ENCODE results near the gene CCL7.

GRCh38 chr17:34305061-34305460 lies 35.0 kb downstream of the CCL7 start:
- TF ChIP-seq CTCF (IDR thresholded peaks at IDR 0.05) (no peak), POLR2A (IDR thresholded peaks at IDR 0.05) (no peak), EP300 (IDR thresholded peaks at IDR 0.05) (no peak)

Measured in tibial nerve (tissue), 4 donors.